CD14-positive monocyte (primary cell): ENCODE results near the gene CCL27. TPM values are rescaled to one million over a fixed set of nuclear protein-coding genes. Genes with fewer than 3 reads are reported as not detected.

Experiments
- DNase-seq, 3 donors: peaks; one replicate each; pipeline ENCODE4 v3.0.0-alpha.2; 2011 to 2022
- H2AFZ ChIP-seq: 2 replicates; pipeline ENCODE4 v1.6.0; 2012; ENCODE audit warnings: mild to moderate bottlenecking, low read depth, low read length, inconsistent platforms; ENCODE audit not compliant: insufficient read depth, poor library complexity, severe bottlenecking
- H3K27ac ChIP-seq, 2 donors: 1 replicate in 1 of 2; 2 replicates in 1 of 2; pipeline ENCODE4 v1.5.1; 2012 to 2013; ENCODE audit warnings: low read length in 2 of 2, control low read depth in 1 of 2, inconsistent platforms in 1 of 2, low read depth in 1 of 2, mild to moderate bottlenecking in 1 of 2
- H3K27me3 ChIP-seq, 2 donors: one replicate each; pipeline versions ENCODE4 v1.6.0 to v1.6.1; 2011 to 2013; ENCODE audit warnings: low read length in 2 of 2; ENCODE audit not compliant: control insufficient read depth in 2 of 2, insufficient read depth in 2 of 2
- H3K36me3 ChIP-seq, 2 donors: replicated peaks in 1 of 2; 1 replicate in 1 of 2; 2 replicates in 1 of 2; pipeline versions ENCODE4 v1.5.1 to v1.6.1; 2012 to 2013; ENCODE audit warnings: low read length in 2 of 2, control low read depth in 1 of 2, inconsistent platforms in 1 of 2, mild to moderate bottlenecking in 1 of 2; ENCODE audit not compliant: insufficient read depth in 2 of 2, control insufficient read depth in 1 of 2
- H3K4me1 ChIP-seq, 2 donors: 1 replicate in 1 of 2; 2 replicates in 1 of 2; pipeline versions ENCODE4 v1.5.1 to v1.6.1; 2012 to 2013; ENCODE audit warnings: low read length in 2 of 2, control low read depth in 1 of 2, inconsistent platforms in 1 of 2, mild to moderate bottlenecking in 1 of 2, moderate library complexity in 1 of 2; ENCODE audit not compliant: insufficient read depth in 2 of 2, control insufficient read depth in 1 of 2
- H3K4me2 ChIP-seq: replicated peaks from 2 replicates; pipeline ENCODE3; 2012; ENCODE audit warnings: low read length, moderate library complexity, mild to moderate bottlenecking; ENCODE audit not compliant: poor library complexity, severe bottlenecking; ENCODE audit errors: extremely low read depth
- H3K4me3 ChIP-seq, 3 experiments: fragments of 200-600 bp in 1 of 3; sonication (generic) in 1 of 3; replicated peaks in 1 of 3; 1 replicate in 2 of 3; 2 replicates in 1 of 3; pipeline ENCODE4 v1.5.1; 2011 to 2013; ENCODE audit warnings: low read length in 3 of 3, mild to moderate bottlenecking in 3 of 3, control low read depth in 2 of 3, low read depth in 2 of 3, inconsistent platforms in 1 of 3, moderate library complexity in 1 of 3
- H3K79me2 ChIP-seq: 2 replicates; pipeline ENCODE4 v1.6.0; 2012; ENCODE audit warnings: mild to moderate bottlenecking, control low read depth, inconsistent platforms, low read length, moderate library complexity; ENCODE audit not compliant: insufficient read depth
- H3K9ac ChIP-seq: 2 replicates; pipeline ENCODE4 v1.6.0; 2017; ENCODE audit warnings: low read length, mild to moderate bottlenecking; ENCODE audit not compliant: insufficient read depth, poor library complexity, severe bottlenecking
- H3K9me3 ChIP-seq, 2 donors: replicated peaks in 1 of 2; 1 replicate in 1 of 2; 2 replicates in 1 of 2; pipeline versions ENCODE4 v1.5.1 to v1.6.1; 2012 to 2013; ENCODE audit warnings: low read length in 2 of 2, control low read depth in 1 of 2; ENCODE audit not compliant: control insufficient read depth in 1 of 2, insufficient read depth in 1 of 2
- H4K20me1 ChIP-seq: 2 replicates; pipeline ENCODE4 v1.6.0; 2012; ENCODE audit warnings: mild to moderate bottlenecking, low read length, control low read depth, moderate library complexity; ENCODE audit not compliant: insufficient read depth
- H3K27ac Mint-ChIP-seq, 7 donors: one replicate each; pipeline ENCODE4 v1.8.0; 2020; ENCODE audit warnings: mild to moderate bottlenecking in 7 of 7, mixed read lengths in 7 of 7, moderate library complexity in 6 of 7, inconsistent platforms in 2 of 7
- H3K27me3 Mint-ChIP-seq, 3 donors: one replicate each; pipeline ENCODE4 v1.8.0; 2021 to 2022; ENCODE audit warnings: low read depth in 3 of 3, mild to moderate bottlenecking in 3 of 3, mixed read lengths in 3 of 3, moderate library complexity in 3 of 3, inconsistent platforms in 1 of 3
- H3K36me3 Mint-ChIP-seq, 2 donors: one replicate each; pipeline ENCODE4 v1.8.0; 2020; ENCODE audit warnings: mixed read lengths in 2 of 2, inconsistent platforms in 1 of 2, mild to moderate bottlenecking in 1 of 2
- H3K4me1 Mint-ChIP-seq: one replicate; pipeline ENCODE4 v1.8.0; 2020; ENCODE audit warnings: mild to moderate bottlenecking, mixed read lengths
- H3K4me3 Mint-ChIP-seq, 2 donors: one replicate each; pipeline ENCODE4 v1.8.0; 2020; ENCODE audit warnings: mild to moderate bottlenecking in 2 of 2, mixed read lengths in 2 of 2, moderate library complexity in 1 of 2
- H3K9me3 Mint-ChIP-seq, 7 donors: one replicate each; pipeline ENCODE4 v1.8.0; 2020 to 2022; ENCODE audit warnings: mixed read lengths in 7 of 7, mild to moderate bottlenecking in 6 of 7, moderate library complexity in 6 of 7, inconsistent platforms in 2 of 7
- CTCF ChIP-seq: fragments of 200-600 bp; IDR thresholded peaks from one replicate; pipeline ENCODE4 v1.8.0; 2022; ENCODE audit warnings: antibody characterized with exemption, mild to moderate bottlenecking
- WGBS: methylation state at CpG from one replicate; pipeline ENCODE4 v1.1.5; 2013; ENCODE audit warnings: missing lambda C conversion rate; ENCODE audit not compliant: insufficient coverage; 5-methylcytosine and 5-hydroxymethylcytosine counted together
- intact Hi-C, 2 donors: fragments of 100-400 bp; cut with micrococcal nuclease; formaldehyde crosslinking; loops; one replicate each; pipeline versions ENCODE4 v1.15.0 to v1.15.1; 2023
- polyA plus RNA-seq, 3 donors: library from polyadenylated mRNA; depleted of rRNA in 1 of 3; unstranded in 2 of 3; stranded (reverse) in 1 of 3; fragments of 300-500 nt in 2 of 3; fragments of >200 nt in 1 of 3; fragmentation: Illumina TruSeq in 2 of 3; gene quantifications; 1 replicate in 2 of 3; 2 replicates in 1 of 3; pipeline ENCODE4 v1.2.3, GENCODE V29; 2012 to 2021

The CCL27 gene
- polyA plus RNA-seq, 3 donors, result not detected

GRCh38 chr9:34671307-34671706 lies 8.8 kb upstream of the CCL27 start:
- peaks cover 12% of the 10 kb centered on the region for H3K4me1 Mint-ChIP-seq
- DNase-seq, result no peak
- H3K27me3 Mint-ChIP-seq, result peaks cover 0 to 2% (median 1%) of the 10 kb centered on the region in 3 donors
- Histone ChIP-seq H3K27ac (no peak overlapping the region), H3K9ac (no peak overlapping the region), H3K27me3 (no peaks in the 10 kb centered on the region), H3K36me3 (peaks cover 0 to 12% of the 10 kb centered on the region in 2 donors), H3K4me3 (no peak overlapping the region), H2AFZ (no peak overlapping the region), H3K4me1 (peaks cover under 1 to 2% of the 10 kb centered on the region in 2 donors), H4K20me1 (no peaks in the 10 kb centered on the region), H3K9me3 (peaks cover 5 to 11% of the 10 kb centered on the region in 2 donors), H3K4me2 (no peak overlapping the region), H3K79me2 (peaks cover 17% of the 10 kb centered on the region)
- intact Hi-C loops, result no loop called here
- no CpG with 5 or more reads among the region's 1 CpG for WGBS
- H3K36me3 Mint-ChIP-seq, result peaks cover 18 to 28% of the 10 kb centered on the region in 2 donors
- H3K27ac Mint-ChIP-seq, result no peak overlapping the region
- no peak for TF ChIP-seq CTCF
- H3K9me3 Mint-ChIP-seq, result peaks cover 8 to 17% (median 12%) of the 10 kb centered on the region in 7 donors
- H3K4me3 Mint-ChIP-seq, result no peak overlapping the region

- Histone ChIP-seq H3K4me1 (peaks cover 9 to 10% of the 10 kb centered on the region in 2 donors), H3K4me3 (no peak overlapping the region), H3K36me3 (peaks cover 0 to 12% of the 10 kb centered on the region in 2 donors), H3K9me3 (peaks cover 5 to 11% of the 10 kb centered on the region in 2 donors), H3K79me2 (peaks cover 20% of the 10 kb centered on the region), H3K27me3 (no peaks in the 10 kb centered on the region), H4K20me1 (no peaks in the 10 kb centered on the region), H3K27ac (no peak overlapping the region), H3K4me2 (no peak overlapping the region), H2AFZ (no peak overlapping the region), H3K9ac (no peak overlapping the region)
- intact Hi-C loops, result loop anchor here (10.0 kb wide), 2 partner anchors 315 to 445 kb away; partner anchors contain the start of genes ATOSB (in 1 of the 2) and DNAJB5 (in 1 of the 2)
- no peak overlapping the region for H3K27ac Mint-ChIP-seq
- WGBS, result 100% methylated on average over 2 of the region's 5 CpGs
- no peak for TF ChIP-seq CTCF
- H3K4me1 Mint-ChIP-seq, result peaks cover 17% of the 10 kb centered on the region
- H3K36me3 Mint-ChIP-seq, result peaks cover 18 to 28% of the 10 kb centered on the region in 2 donors
- H3K9me3 Mint-ChIP-seq, result peaks cover 8 to 17% (median 12%) of the 10 kb centered on the region in 7 donors
- DNase-seq, result no peak
- H3K4me3 Mint-ChIP-seq, result no peak overlapping the region
- peaks cover 0 to 2% (median 0%) of the 10 kb centered on the region in 3 donors for H3K27me3 Mint-ChIP-seq
Measured at GRCh38 chr9:34669809-34670562, 7.5 kb upstream of the CCL27 start.
